ENCODE measurements around the gene IGSF23.

GRCh38 chr19:44645407-44646048 is 32.2 kb downstream of the IGSF23 start:
- TF ChIP-seq CTCF (IDR thresholded peaks at IDR 0.05; ENCODE audit: low read depth, low read length, poor library complexity, severe bottlenecking), result no peak
- TF ChIP-seq EZH2phosphoT487 (IDR thresholded peaks at IDR 0.05; ENCODE audit: borderline replicate concordance, low read length), result no peak

All from DOHH2 (cell line).